GM15510 (cell line): ENCODE results near the gene SPATA32.

Experiments
- POLR2A ChIP-seq: IDR thresholded peaks from 3 replicates; pipeline ENCODE4 v1.6.1; 2011; ENCODE audit warnings: borderline replicate concordance; ENCODE audit not compliant: insufficient read length; ENCODE audit errors: extremely low read depth

SPATA32 gene, protein sequence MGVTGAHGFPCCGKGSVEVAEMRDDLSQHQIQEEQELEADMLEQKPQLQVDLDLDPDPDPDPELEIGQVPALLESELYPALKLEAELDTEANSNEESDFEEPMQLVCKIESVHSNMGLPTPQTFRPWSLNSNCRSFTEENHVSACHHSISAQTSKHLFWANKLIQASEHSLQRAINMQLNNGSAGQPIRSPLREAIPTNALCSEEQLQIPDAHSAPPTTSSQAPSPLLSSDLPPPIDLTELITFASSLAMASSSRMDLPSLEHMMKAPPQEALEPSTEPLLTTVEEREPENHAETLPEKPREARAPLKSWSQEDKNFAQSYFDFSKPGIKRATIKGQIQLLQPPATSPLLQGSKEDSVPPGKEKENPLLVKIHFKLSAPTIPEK

DNA sequence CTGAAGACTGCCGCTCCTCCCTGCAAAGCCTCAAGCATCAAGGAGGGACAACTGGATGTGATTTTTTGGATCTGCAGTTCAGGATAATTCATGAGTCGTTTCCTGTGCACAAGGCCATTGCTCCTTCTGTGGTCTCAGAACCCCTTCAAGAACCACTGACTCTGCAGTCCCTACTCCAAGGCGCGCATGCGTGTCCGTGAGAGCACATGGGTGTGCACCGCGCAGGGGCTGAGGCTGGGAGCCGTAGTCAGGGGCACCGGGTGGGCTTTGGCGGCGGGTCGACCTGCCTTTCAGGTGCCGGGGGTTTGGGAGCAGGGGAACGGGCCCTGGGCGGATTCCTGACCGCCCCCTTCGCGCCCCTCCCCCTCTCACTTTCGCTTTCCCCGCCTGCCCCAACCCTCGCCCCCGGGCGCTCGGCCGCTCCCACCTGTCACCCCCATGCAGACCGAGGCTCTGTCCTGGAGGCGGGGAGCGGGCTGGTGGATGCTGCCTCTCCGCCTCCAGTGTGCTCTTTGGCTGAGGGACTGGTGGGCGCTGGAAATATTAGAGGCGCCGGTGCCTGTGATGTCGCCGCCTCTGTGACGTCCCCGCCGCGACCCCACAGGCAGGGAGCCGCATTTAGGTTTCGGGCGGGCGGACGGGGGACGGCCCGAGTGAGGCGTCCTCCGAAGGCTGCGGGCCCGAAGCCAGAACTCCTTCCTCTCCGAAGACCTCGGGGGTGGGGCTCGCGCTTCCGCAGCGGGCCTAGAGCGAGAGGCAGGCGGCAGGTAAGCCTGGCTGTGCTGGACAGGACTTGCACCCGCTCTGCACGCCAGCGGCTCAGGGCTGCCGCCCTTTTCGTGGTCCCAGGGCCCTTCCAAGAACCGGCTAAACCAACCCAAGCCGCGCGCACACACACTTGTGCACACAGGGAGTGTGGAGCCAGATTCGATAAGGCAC, at the start of gene SPATA32:
Gene SPATA32 (minus strand): TSS at position 518 of the 939 bp plus-strand sequence. CDS start 78 bp downstream, at position 440.
- TF ChIP-seq POLR2A: no peak

DNA sequence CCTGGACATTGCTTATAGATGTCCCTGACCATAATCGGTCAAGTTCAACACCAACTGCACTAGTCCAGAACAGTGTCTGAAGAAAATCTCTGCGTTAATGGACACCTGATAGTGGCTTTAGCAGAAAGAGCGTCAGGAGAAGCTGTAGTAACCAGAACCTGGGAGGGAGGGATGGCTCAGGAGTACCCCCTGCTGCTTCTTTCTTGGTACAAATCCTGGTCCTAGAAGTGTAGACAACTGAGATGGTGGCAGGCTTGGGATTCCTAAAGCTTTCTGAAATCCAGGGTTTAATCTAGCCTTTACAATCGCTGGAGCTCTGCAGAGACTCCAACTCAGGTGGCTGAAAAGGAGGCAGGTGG, 49.5 kb upstream of the SPATA32 start:
- TF ChIP-seq POLR2A: no peak

DNA sequence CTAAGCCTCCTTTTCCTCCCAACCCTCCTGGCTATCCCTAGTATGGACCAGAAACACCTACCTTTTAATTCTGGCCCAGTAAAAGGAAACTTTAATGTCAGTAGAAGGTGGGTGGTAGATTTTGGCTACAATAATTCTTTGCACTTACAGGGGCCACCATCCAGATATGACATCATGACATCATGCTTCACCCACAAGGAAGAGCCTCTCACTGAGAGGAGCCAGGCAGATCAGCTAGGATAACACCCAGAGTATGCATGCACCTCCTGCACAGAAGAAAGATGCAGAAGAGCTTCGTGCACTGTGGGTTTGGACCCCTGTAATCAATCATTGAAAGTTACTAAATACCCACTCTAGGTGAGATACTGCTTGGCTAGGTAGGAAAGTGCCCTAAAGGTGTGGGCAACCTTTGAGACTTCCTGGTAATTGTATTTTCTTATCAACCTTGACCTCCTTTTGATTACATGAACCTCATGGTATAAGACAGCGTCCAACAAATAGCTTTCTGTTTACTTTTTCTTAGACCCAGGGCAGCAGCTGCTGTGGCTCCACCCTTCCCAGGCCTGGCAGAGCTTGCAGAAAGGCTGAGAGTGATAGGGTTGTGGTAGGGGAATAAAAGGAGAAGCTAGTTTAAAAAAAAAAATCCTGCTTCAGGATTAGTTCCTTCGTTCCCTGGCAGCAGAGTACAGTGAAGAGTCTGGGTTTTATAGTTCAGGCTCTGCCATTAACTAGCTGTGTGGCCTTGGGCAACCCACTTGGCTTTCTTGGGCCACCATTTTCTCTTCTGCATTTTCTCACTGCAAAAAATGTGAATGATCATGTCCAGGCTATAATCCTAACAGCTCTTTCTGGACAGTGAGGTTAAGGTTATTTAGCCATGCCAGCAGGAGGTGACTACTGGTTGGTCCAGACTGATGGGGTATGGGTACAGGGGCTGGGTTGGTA, 48.8 kb upstream of the SPATA32 start:
- TF ChIP-seq POLR2A: no peak

DNA sequence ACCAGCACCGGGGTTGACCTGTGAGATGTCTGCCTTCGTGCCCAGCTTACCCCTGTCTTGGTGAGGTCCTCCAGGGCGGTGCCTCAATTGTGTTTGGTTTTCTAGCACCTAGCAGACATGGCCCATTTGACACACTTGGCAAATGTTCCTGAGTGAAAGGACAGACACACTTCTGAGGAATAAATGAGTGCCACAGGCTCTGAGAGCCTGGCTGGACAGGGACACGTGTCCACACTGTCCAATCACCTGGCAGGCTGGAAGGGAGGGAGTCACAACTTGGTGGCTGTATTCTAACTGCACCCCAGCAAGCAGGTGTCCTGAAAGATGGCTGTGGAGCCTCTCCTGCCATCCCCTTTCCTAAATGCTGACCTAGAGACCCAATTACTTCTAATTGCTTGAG, 47.5 kb upstream of the SPATA32 start:
- no peak for TF ChIP-seq POLR2A

DNA sequence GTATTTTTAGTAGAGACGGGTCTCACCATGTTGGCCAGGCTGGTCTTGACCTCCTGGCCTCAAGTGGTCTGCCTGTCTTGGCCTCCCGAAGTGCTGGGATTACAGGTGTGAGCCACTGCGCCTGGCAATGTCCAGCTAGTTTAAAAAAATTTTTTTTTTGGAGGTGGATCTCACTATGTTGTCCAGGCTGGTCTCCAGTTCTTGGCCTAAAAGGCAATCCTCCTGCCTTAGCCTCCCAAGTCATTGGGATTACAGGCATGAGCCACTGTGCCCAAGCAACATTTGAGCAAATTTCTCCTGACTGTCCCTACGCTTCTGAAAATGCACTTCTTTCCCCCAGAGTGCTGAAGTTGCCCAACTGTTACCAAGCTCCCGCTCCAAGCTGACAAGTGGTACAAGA, 46.9 kb upstream of the SPATA32 start:
- no peak for TF ChIP-seq POLR2A

DNA sequence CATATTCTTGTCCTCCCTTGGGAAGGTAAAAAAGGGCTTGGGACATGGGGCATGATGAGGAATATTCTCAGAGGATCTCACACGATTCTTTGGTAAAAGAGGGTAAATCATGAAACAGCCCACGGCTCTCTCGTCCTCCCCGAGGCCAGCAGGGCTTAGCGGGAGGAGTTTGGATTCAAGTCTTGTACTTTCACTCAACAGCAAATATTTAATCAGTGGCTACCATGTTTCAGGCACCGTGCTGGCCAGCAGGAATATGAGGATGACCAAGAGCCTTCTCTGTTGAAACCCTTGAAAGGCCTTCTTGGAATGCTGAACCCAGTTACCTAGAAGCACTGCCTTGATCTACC, 46.1 kb upstream of the SPATA32 start:
- no peak for TF ChIP-seq POLR2A

DNA sequence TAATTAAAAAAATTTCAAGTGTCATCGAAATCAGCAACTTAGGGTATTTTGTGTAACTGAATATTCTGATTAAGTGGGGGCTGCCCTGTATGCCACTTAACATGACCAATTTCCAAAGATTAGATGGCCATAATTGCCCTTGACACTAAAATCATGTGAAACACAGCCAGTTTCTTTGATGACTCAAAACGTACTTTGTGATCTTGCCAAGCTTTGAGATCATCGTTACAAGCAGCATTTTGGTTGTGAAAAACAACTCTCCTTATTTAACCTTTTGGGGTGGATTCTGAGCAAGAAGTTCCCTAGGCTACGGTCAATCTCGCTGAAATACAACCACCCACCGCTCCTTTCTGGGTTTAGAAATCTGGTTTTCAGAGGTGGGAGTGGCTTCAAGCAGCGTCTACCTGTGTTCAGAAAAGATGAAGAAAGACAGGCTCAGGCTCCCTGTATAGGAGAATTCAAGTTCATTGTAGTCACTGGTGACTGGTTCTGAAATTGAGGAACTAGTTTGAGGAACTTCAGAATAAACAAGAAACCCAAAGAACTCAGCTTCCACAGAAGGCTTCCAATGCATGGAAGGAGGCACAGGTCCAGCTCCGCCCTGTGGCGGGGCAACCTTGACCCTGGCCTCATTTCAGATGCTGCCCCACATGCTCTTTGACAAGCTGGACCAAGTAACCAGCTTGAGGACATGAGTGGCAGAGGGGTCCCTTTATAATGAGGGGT, 45.6 kb upstream of the SPATA32 start:
- no peak for TF ChIP-seq POLR2A

DNA sequence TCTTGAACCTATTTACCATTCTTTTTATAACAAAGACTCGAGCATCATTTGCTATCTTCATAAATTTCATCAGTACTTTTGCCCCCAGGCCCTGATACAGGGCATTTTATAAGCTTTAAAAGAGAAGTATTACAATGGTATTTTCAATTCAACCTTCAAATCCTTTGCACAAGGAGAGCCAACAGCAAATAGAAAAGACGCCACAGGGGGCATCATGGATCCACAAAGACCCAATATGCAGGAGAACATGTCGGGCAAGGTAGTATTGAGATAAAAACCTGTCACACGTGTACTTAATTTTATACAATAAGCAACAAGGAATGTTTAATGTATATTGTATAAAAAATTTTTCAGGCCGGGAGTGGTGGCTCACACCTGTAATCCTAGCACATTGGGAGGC, 44.7 kb upstream of the SPATA32 start:
- no peak for TF ChIP-seq POLR2A

DNA sequence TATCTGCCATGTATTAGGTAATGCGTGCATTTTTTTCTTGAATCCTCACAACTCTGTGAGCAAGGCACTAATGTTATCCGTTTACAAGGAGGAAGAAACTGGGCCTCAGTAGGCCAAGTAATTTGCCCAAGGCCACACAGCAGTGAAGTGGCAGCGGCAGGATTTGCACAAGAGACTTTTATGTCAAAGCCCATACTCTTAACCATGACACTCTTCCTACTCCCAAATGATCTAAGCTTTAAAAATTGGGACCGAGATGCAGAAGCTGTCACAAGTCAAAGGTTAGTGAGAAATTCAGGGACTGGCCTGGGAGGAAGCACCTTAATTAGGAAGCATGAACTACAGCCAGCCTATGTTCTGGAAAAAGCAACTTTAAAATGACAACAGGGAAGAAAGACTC, 44.2 kb upstream of the SPATA32 start:
- no peak for TF ChIP-seq POLR2A

DNA sequence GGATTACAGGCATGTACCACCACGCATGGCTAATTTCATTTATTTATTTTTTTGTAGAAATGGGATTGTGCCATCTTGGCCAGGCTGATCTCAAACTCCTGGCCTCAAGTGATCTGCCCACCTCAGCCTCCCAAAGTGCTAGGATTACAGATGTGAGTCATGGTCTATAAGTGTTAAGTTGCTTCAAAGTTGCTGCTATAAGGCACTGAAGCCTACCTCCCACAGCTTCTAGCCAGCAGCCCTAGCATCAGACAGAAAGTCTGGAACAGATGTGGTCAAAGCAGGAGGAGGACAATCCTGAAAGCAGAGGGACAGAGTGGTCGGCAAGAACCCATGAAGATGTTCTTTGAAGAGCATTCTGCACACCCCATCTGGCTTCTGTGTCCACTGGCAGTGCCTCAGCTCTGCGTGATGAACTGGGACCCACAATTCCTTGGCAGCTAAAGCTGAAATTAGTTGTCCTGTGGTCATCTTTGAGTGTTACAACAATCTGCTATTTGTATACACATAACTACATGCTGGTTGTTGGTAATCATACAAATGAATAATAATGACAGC, 43.7 kb upstream of the SPATA32 start:
- no peak for TF ChIP-seq POLR2A

DNA sequence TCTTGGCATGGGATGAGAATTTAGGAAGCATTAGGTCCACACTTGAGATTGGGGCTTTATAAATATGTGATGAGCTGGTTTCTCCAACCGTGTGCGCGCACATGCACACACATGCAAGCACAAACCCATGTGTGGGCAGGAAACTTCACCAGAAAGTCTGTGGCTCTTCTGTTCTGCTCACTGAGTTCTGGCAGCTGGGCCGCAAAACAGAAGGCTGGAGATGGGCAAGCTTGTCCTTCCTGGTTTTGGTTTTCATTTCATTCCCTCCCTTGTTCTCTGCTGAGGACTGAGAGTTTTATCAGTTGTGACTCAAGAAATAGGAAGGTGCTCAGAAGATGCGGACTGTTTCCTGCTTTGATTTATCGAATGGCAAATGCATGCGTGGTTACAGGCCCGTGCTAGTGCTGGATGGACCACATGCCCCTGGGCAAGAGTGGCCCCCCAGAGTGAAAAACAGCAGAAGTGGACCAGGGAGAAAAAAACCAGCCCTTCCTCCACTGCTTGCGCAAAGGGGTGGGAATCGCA, 40.8 kb upstream of the SPATA32 start:
- no peak for TF ChIP-seq POLR2A

DNA sequence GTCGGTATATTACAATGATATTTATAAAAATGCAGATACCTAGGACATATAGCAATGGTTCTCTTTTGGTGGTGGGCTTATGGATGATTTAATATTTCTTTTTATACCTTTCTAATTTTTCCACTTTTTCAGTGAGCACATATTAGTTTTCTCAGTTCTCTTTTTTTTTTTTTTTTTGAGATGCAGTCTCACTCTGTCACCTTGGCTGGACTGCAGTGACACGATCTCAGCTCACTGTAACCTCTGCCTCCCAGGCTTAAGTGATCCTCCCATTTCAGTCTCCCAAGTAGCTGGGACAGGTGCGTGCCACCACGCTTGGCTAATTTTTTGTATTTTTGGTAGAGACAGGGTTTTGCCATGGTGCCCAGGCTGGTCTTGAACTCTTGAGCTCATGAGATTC, 39.8 kb upstream of the SPATA32 start:
- TF ChIP-seq POLR2A: no peak

DNA sequence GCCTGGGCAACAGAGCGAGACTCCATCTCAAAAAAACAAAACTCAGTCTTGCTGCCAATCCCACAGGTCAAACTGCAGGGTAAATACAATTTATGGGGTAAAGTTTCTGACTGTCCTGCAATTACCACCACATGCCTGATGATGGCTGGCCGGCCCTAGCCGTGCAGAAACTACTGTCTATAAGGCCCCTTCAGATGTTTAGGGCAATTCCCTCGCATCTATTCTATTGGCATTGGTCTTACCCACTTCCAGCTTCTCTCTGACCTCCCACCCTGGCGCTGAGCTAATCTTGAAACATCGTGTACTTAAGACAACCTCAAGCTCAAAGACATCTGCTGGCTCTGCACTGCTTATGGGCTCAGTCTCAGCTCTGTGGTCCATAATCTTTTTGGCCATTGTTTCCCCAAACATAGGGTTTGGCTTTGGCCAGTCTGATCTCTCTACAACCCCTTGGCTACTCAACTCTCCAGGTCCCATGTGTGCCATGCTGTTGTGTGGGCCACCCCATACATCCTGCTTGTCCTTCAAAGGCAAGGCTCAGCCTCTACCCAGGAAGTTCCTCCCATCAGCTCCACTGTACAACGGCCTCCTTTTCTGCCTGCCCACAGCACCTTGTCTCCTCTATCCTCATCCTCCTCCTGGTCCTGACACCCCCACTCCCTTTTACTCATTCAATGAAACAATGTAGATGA, 38.3 kb upstream of the SPATA32 start:
- no peak for TF ChIP-seq POLR2A
